ENCODE data around the gene BUD13. TPM values are rescaled to one million over a fixed set of nuclear protein-coding genes. Genes with fewer than 3 reads are reported as not detected.

The BUD13 gene
- total RNA-seq, 1 experiment from 2014 or later = 16.6 TPM

GRCh38 chr11:116720895-116721294, 51.9 kb downstream of the BUD13 start:
- no peak for DNase-seq (ENCODE audit: low read depth)

GRCh38 chr11:116718955-116719501, 53.8 kb downstream of the BUD13 start:
- DNase-seq (ENCODE audit: low read depth) = no peak

DNA sequence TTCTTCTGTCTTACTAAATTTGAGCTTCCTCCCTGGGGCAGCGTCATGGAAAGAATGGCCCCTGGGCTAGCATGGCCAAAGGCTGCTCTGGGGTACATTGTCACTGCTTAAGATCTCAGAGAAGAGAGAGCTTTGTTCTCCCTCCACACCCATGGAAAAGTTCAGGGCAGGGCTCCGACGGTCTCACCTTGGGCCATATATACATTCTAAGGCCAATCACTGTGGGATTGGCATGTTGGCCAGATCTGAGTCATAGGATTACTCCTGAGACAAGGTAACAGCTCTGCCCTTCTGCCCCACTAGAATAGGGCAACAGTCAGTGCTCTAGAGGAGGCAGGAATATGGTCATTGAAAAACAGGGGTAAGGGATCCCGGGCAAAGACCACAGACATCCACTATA, 56.2 kb downstream of the BUD13 start:
- no peak for DNase-seq (ENCODE audit: low read depth)

DNA sequence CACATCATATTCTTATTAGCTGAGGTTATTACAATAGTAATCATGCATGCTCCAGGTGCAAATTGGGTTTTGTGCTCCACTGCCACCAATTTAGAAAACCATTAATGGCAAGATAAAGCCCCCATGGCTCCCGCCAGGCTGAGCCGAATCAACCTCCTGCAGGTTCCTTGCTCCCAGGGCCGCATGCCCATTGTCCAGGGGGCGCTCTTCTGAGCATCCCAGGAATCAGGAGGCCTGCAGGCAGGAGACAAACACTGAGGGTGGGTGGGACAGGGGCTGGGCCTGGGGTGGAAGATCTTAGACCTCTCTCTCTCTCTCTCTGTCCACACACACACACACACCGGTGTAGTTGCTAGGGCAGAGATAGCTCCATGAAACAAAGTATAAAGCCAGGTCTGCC, 57.4 kb downstream of the BUD13 start:
- DNase-seq (ENCODE audit: low read depth) = no peak

GRCh38 chr11:116714902-116715301, 57.9 kb downstream of the BUD13 start:
- no peak for DNase-seq (ENCODE audit: low read depth)

GRCh38 chr11:116712428-116712827, 60.4 kb downstream of the BUD13 start:
- DNase-seq (ENCODE audit: low read depth) = no peak

GRCh38 chr11:116710762-116711161, 62.0 kb downstream of the BUD13 start:
- no peak for DNase-seq (ENCODE audit: low read depth)

- DNase-seq (ENCODE audit: low read depth) = no peak
These were observed 62.6 kb downstream of the BUD13 start for GRCh38 chr11:116710001-116710674.

GRCh38 chr11:116707746-116708145, 65.0 kb downstream of the BUD13 start:
- no peak for DNase-seq (ENCODE audit: low read depth)

DNA sequence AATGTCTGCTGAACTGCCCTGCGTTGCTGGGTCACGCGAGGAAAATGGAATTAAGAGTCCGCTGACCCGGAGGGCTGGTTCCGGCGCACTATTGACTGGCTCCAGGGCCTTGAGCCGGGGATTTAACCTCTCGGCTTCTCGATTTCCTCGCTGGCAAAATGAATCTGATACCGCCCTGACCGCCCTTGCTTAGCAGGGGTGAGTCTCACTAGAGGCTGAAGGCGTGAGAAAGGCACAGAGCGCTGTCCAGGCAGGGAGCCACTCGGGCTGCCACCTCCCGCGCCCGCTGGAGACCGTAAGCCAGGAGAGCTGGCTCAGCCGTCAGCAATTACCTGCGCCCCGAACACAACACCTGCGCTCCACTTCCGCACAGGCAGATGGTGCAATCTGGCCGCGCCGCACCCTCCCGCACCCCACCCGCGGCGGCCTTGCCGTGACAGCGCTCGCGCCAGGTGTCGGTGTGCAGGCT, 65.6 kb downstream of the BUD13 start:
- no peak for DNase-seq (ENCODE audit: low read depth)

GRCh38 chr11:116703421-116703820, 69.4 kb downstream of the BUD13 start:
- DNase-seq (ENCODE audit: low read depth) = peak; percentile 29

DNA sequence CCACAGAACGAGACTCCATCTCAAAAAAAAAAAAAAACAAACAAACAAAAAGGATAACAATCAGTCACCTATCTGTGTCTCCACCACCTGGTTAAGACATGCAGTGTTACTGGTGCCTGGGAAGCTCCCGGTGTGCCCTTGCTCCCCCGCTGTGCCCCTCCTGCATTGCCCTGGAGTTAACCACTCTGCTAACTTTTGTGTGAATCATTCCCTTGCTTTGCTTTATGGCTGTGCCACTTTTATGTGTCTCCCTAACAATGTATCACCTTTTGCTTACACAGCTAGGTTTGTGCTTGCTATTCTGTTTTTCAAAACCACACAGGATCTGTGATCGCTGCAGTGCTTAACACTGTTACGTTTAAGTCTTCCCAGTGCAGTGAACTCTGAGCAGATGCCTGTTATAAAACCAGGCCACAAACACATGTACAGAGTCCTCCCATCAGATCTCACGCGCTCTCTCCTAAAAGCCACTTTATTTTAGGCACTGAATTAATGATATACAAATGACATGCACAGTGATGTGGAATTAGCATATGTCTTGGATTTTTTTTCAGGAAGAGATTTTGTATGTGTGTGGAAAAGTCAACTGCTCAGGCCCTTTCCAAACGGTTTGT, 69.9 kb downstream of the BUD13 start:
- DNase-seq (ENCODE audit: low read depth) = no peak

GRCh38 chr11:116701876-116702275, 70.9 kb downstream of the BUD13 start:
- DNase-seq (ENCODE audit: low read depth) = no peak

DNA sequence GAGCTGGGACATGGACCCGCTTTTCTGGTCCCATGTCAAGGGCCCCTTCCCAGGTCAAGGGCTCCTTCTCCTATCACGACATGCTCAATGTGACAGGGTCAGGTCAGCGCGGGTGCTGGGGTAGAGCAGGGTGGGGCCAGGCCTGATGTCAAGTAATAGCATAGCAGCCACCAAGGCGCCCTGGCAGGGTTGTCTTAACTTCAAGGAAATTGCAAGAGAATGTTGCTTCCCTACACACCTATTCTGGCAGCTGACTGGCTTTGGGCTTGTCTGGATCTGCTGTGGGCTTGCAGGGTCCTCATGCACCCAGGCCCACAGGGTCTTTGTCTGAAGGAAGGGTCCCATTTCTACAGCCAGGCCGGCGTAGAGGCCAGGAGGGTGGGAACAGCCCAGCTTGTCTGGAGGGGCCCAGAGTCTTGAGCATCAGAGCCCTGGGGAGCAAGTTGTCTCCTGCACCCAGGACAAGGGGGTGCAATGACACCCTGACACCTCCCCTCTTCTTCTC, 71.4 kb downstream of the BUD13 start:
- no peak for DNase-seq (ENCODE audit: low read depth)

DNA sequence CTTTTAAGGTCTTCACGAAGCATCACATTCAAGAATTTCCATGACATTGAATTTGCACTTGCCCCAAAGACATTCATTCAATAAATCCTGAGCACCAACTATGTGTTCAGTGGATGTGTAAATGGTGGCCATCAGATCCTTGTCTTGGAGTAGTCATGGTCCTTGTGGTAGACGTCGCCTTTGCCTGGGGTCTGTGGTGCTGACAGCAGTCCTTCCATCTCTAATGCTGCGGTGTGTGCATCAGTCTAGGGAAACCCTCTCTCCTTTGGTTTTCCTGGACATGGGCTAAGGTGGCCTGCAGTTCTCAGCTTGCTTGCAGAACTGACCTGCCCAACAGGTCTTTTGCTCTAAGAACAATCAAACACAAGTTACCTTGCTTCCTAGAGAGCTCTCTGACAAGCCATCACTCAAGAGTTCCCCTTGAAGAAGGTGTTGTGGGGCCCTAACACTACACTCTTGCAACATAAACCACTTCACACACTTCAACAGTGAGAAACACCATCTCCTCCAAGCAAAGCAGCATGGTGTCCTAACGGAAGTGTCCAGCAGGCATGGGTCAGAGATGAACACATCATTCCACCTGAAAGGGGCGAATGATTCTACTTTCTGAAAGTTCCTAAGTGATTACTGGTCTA, 72.1 kb downstream of the BUD13 start:
- DNase-seq (ENCODE audit: low read depth) = no peak

Other genes starting within 250 kb of the BUD13 start
- 67.5 and 78.7 TPM in 2 replicates for gene ZPR1, start 15.0 kb upstream of the BUD13 start, total RNA-seq (2014; rRNA removed)
- not detected in 2 replicates for gene APOA5, start 18.9 kb upstream of the BUD13 start, total RNA-seq (2014; rRNA removed)
- not detected in 2 replicates for gene APOA4, start 50.3 kb upstream of the BUD13 start, total RNA-seq (2014; rRNA removed)
- not detected in 2 replicates for gene APOC3, start 56.9 kb upstream of the BUD13 start, total RNA-seq (2014; rRNA removed)
- gene APOA1, start 64.6 kb upstream of the BUD13 start, total RNA-seq (2014; rRNA removed) = not detected in 2 replicates

Data from LHCN-M2 (cell line).